Activated CD8-positive, alpha-beta T cell treated with anti-CD3 and anti-CD28 coated beads, Interleukin-2, amount 10 ng/mL, durations not matched to agents 7 days and 5 days (primary cell): Measurements from ENCODE around the gene FANCE. TPM values are rescaled to one million over a fixed set of nuclear protein-coding genes. Genes with fewer than 3 reads are reported as not detected.

ENCODE experiments used
- ATAC-seq: fragments of 150-1000 bp; cut with Tn5 transposase; one replicate; pipeline ENCODE4 v1.10.0; 2021; ENCODE audit warnings: moderate library complexity
- CTCF ChIA-PET: fragments of 350-600 bp; sonication (Branson Sonifier 250); formaldehyde crosslinking; loops from one replicate; lab custom pipeline; 2021; ENCODE audit warnings: antibody characterized with exemption; lab: Charles Lee
- POLR2A ChIA-PET: fragments of 350-600 bp; sonication (Branson Sonifier 250); formaldehyde crosslinking; loops from one replicate; lab custom pipeline; 2021; ENCODE audit warnings: antibody characterized with exemption; lab: Charles Lee
- DNase-seq: peaks from one replicate; pipeline ENCODE4 v3.0.0-alpha.2; 2020
- H3K27ac Mint-ChIP-seq: one replicate; pipeline ENCODE4 v1.8.0; 2021; ENCODE audit warnings: mild to moderate bottlenecking, mixed read lengths
- H3K27me3 Mint-ChIP-seq: one replicate; pipeline ENCODE4 v1.8.0; 2021; ENCODE audit warnings: low read depth, mixed read lengths
- H3K36me3 Mint-ChIP-seq: one replicate; pipeline ENCODE4 v1.8.0; 2021; ENCODE audit warnings: low read depth, mixed read lengths
- H3K4me1 Mint-ChIP-seq: one replicate; pipeline ENCODE4 v1.8.0; 2021; ENCODE audit warnings: low read depth, mixed read lengths
- H3K4me3 Mint-ChIP-seq: one replicate; pipeline ENCODE4 v1.8.0; 2021; ENCODE audit warnings: mild to moderate bottlenecking, mixed read lengths
- H3K9me3 Mint-ChIP-seq: one replicate; pipeline ENCODE4 v1.8.0; 2022; ENCODE audit warnings: mixed read lengths; ENCODE audit not compliant: insufficient read depth
- total RNA-seq, 2 experiments: library from RNA; stranded (reverse); gene quantifications; one replicate each; pipeline ENCODE4 v1.2.3, GENCODE V29; 2021

The FANCE gene
- total RNA-seq, 2 experiments from 2014 or later = 20.4 to 21.9 TPM

- ChIA-PET POLR2A (no interaction called here), CTCF (no interaction called here)
- H3K4me1 Mint-ChIP-seq = peaks cover 16% of the 10 kb centered on the region
- H3K4me3 Mint-ChIP-seq = no peak overlapping the region
- peak overlapping the region; percentile 4 for H3K27ac Mint-ChIP-seq
- peaks cover 12% of the 10 kb centered on the region for H3K27me3 Mint-ChIP-seq
- DNase-seq (no peak), ATAC-seq (no peak)
- H3K9me3 Mint-ChIP-seq = no peaks in the 10 kb centered on the region
- H3K36me3 Mint-ChIP-seq = no peaks in the 10 kb centered on the region
Observed at GRCh38 chr6:35493307-35493983, 41.3 kb downstream of the FANCE start.

- CTCF ChIA-PET = no interaction called here
- DNase-seq (no peak), ATAC-seq (no peak)
- no peak overlapping the region for H3K4me3 Mint-ChIP-seq
- peaks cover 19% of the 10 kb centered on the region for H3K4me1 Mint-ChIP-seq
- no peaks in the 10 kb centered on the region for H3K9me3 Mint-ChIP-seq
- no peaks in the 10 kb centered on the region for H3K36me3 Mint-ChIP-seq
- H3K27me3 Mint-ChIP-seq = peaks cover 16% of the 10 kb centered on the region
- H3K27ac Mint-ChIP-seq = peak overlapping the region; percentile 4
- POLR2A ChIA-PET = no interaction called here
Observed at GRCh38 chr6:35494161-35494563, 42.0 kb downstream of the FANCE start.

GRCh38 chr6:35495258-35496035 lies 43.3 kb downstream of the FANCE start:
- POLR2A ChIA-PET = no interaction called here
- Mint-ChIP-seq H3K27ac (no peak overlapping the region), H3K4me1 (peaks cover 19% of the 10 kb centered on the region), H3K4me3 (peak overlapping the region; percentile 58), H3K27me3 (peaks cover 27% of the 10 kb centered on the region), H3K9me3 (no peaks in the 10 kb centered on the region), H3K36me3 (no peaks in the 10 kb centered on the region)
- CTCF ChIA-PET = no interaction called here
- DNase-seq (no peak), ATAC-seq (no peak)

- no peak for ATAC-seq
- H3K36me3 Mint-ChIP-seq = no peaks in the 10 kb centered on the region
- H3K4me3 Mint-ChIP-seq = peak overlapping the region; percentile 58
- CTCF ChIA-PET = no interaction called here
- H3K9me3 Mint-ChIP-seq = no peaks in the 10 kb centered on the region
- H3K4me1 Mint-ChIP-seq = peaks cover 19% of the 10 kb centered on the region
- DNase-seq = no peak
- H3K27me3 Mint-ChIP-seq = peaks cover 28% of the 10 kb centered on the region
- no peak overlapping the region for H3K27ac Mint-ChIP-seq
- POLR2A ChIA-PET = interaction anchor here (1.7 kb wide), 1 partner anchor 9 kb away, joined by 4 read pairs; no protein-coding TSS in a partner anchor
Observed at GRCh38 chr6:35496036-35496840, 44.1 kb downstream of the FANCE start.

GRCh38 chr6:35496841-35497570 lies 44.9 kb downstream of the FANCE start, which contains the start of gene TEAD3:
Gene TEAD3 (minus strand): TSS chr6:35497079.
- H3K27ac Mint-ChIP-seq = peak within 1 kb of the TSS; percentile 62
- H3K36me3 Mint-ChIP-seq = no peaks in the 10 kb centered on the region
- H3K4me3 Mint-ChIP-seq = peak within 1 kb of the TSS; percentile 66
- H3K4me1 Mint-ChIP-seq = peaks cover 17% of the 10 kb centered on the region
- H3K27me3 Mint-ChIP-seq = peaks cover 28% of the 10 kb centered on the region
- ChIA-PET CTCF (interaction anchor here (0.7 kb wide), 1 partner anchor 8 kb away, joined by 3 read pairs; no protein-coding TSS in a partner anchor), POLR2A (interaction anchor here (1.0 to 1.7 kb wide), 4 partner anchors 8 to 201 kb away, joined by 3 to 4 read pairs (median 4); partner anchors contain the start of gene RPL10A)
- ATAC-seq (peak; percentile 76), DNase-seq (peak; percentile 40)
- H3K9me3 Mint-ChIP-seq = no peaks in the 10 kb centered on the region

- Mint-ChIP-seq H3K27me3 (peaks cover 28% of the 10 kb centered on the region), H3K27ac (peak overlapping the region; percentile 62), H3K36me3 (no peaks in the 10 kb centered on the region), H3K9me3 (no peaks in the 10 kb centered on the region), H3K4me1 (peaks cover 17% of the 10 kb centered on the region), H3K4me3 (peak overlapping the region; percentile 66)
- ChIA-PET POLR2A (interaction anchor here (1.0 to 1.7 kb wide), 4 partner anchors 8 to 202 kb away, joined by 3 to 4 read pairs (median 4); partner anchors contain the start of gene RPL10A), CTCF (interaction anchor here (0.7 kb wide), 2 partner anchors 9 to 24 kb away, joined by 3 read pairs; no protein-coding TSS in a partner anchor)
- DNase-seq (peak; percentile 58), ATAC-seq (peak; percentile 38)
Observed at GRCh38 chr6:35497571-35498421, 45.7 kb downstream of the FANCE start.

GRCh38 chr6:35498422-35499067 lies 46.4 kb downstream of the FANCE start:
- H3K4me3 Mint-ChIP-seq = peak overlapping the region; percentile 66
- CTCF ChIA-PET = interaction anchor here (0.7 kb wide), 1 partner anchor 24 kb away, joined by 3 read pairs; no protein-coding TSS in a partner anchor
- H3K4me1 Mint-ChIP-seq = peaks cover 21% of the 10 kb centered on the region
- H3K36me3 Mint-ChIP-seq = no peaks in the 10 kb centered on the region
- POLR2A ChIA-PET = no interaction called here
- H3K27ac Mint-ChIP-seq = no peak overlapping the region
- H3K27me3 Mint-ChIP-seq = peaks cover 33% of the 10 kb centered on the region
- ATAC-seq (no peak), DNase-seq (no peak)
- no peaks in the 10 kb centered on the region for H3K9me3 Mint-ChIP-seq

GRCh38 chr6:35499372-35499771 lies 47.2 kb downstream of the FANCE start:
- POLR2A ChIA-PET = no interaction called here
- no peaks in the 10 kb centered on the region for H3K36me3 Mint-ChIP-seq
- no peak for DNase-seq
- peaks cover 16% of the 10 kb centered on the region for H3K4me1 Mint-ChIP-seq
- CTCF ChIA-PET = no interaction called here
- H3K9me3 Mint-ChIP-seq = no peaks in the 10 kb centered on the region
- no peak for ATAC-seq
- H3K4me3 Mint-ChIP-seq = no peak overlapping the region
- peaks cover 35% of the 10 kb centered on the region for H3K27me3 Mint-ChIP-seq
- no peak overlapping the region for H3K27ac Mint-ChIP-seq

- no peak overlapping the region for H3K27ac Mint-ChIP-seq
Observed at GRCh38 chr6:35500782-35501181, 48.6 kb downstream of the FANCE start.

GRCh38 chr6:35501784-35502183 lies 49.6 kb downstream of the FANCE start:
- ATAC-seq (no peak), DNase-seq (no peak)
- peaks cover 15% of the 10 kb centered on the region for H3K4me1 Mint-ChIP-seq
- H3K36me3 Mint-ChIP-seq = no peaks in the 10 kb centered on the region
- peaks cover 35% of the 10 kb centered on the region for H3K27me3 Mint-ChIP-seq
- no peak overlapping the region for H3K4me3 Mint-ChIP-seq
- no peaks in the 10 kb centered on the region for H3K9me3 Mint-ChIP-seq
- ChIA-PET CTCF (interaction anchor here (1.3 kb wide), 1 partner anchor 22 kb away, joined by 3 read pairs; no protein-coding TSS in a partner anchor), POLR2A (no interaction called here)
- H3K27ac Mint-ChIP-seq = no peak overlapping the region

More at GRCh38 chr6:35500782-35501181, 48.6 kb downstream of the FANCE start:
- ATAC-seq (no peak), DNase-seq (no peak)
- ChIA-PET CTCF (no interaction called here), POLR2A (no interaction called here)
- Mint-ChIP-seq H3K36me3 (no peaks in the 10 kb centered on the region), H3K4me1 (peaks cover 15% of the 10 kb centered on the region), H3K27me3 (peaks cover 35% of the 10 kb centered on the region), H3K9me3 (no peaks in the 10 kb centered on the region), H3K4me3 (no peak overlapping the region)
